ENCODE results near the gene POLDIP2. TPM values are rescaled to one million over a fixed set of nuclear protein-coding genes. Genes with fewer than 3 reads are reported as not detected.

POLDIP2 gene
- total RNA-seq, 2 donors from 2014 or later: 98.9 to 108 TPM

DNA sequence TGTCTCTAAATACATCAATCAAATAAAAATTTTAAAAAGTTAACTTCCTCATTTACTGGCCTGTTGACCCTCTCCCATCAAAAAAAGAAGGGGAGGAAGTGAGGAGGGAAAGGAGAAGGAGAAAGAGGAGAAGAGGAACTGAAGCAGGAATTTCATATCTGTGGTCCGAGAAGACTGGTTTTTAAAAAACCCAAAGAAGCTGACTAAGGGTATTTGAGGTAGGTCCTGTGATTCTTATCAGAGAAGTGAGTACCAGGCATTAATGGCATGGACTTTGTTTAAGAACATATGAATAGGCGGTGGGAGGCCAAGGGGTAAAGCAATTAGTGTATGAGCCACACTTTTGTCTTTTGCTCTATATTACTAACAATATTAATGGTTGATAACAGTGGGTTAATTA is 46.7 kb upstream of the POLDIP2 start:
- H3K36me3 ChIP-seq: peaks cover 12% of the 10 kb centered on the region
- H3K4me3 ChIP-seq: no peak overlapping the region
- peaks cover 0 to 22% of the 10 kb centered on the region in 2 donors for H3K4me1 ChIP-seq
- no peak for DNase-seq (ENCODE audit: low spot score)
- H3K27me3 ChIP-seq: no peaks in the 10 kb centered on the region
- no peak overlapping the region for H3K27ac ChIP-seq
- H3K9me3 ChIP-seq: no peaks in the 10 kb centered on the region
- TF ChIP-seq, protein P1, sequence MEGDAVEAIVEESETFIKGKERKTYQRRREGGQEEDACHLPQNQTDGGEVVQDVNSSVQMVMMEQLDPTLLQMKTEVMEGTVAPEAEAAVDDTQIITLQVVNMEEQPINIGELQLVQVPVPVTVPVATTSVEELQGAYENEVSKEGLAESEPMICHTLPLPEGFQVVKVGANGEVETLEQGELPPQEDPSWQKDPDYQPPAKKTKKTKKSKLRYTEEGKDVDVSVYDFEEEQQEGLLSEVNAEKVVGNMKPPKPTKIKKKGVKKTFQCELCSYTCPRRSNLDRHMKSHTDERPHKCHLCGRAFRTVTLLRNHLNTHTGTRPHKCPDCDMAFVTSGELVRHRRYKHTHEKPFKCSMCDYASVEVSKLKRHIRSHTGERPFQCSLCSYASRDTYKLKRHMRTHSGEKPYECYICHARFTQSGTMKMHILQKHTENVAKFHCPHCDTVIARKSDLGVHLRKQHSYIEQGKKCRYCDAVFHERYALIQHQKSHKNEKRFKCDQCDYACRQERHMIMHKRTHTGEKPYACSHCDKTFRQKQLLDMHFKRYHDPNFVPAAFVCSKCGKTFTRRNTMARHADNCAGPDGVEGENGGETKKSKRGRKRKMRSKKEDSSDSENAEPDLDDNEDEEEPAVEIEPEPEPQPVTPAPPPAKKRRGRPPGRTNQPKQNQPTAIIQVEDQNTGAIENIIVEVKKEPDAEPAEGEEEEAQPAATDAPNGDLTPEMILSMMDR (IDR thresholded peaks at IDR 0.05): no peak

DNA sequence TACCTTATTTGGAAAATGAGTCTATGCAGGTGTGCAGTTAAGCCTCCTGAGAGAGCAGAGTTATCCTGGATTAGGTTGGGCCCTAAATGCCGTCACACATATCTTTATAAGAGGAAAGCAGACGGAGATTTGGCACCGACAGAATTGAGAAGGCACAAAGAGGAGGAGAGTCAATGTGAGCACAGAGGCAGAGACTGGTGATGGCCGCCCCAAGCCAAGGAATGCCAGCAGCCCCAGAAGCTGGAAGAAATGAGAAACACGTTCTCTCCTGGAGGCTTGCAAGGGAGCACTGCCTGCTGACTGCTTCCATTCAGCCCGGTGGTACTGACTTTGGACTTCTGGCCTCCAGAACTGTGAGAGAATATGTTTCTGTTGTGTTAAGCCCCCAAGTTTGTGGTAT is 45.5 kb upstream of the POLDIP2 start:
- no peak overlapping the region for H3K27ac ChIP-seq
- no peak overlapping the region for H3K4me3 ChIP-seq
- no peaks in the 10 kb centered on the region for H3K27me3 ChIP-seq
- peaks cover 0 to 32% of the 10 kb centered on the region in 2 donors for H3K4me1 ChIP-seq
- peaks cover 12% of the 10 kb centered on the region for H3K36me3 ChIP-seq
- H3K9me3 ChIP-seq: no peaks in the 10 kb centered on the region
- DNase-seq (ENCODE audit: low spot score): no peak
- TF ChIP-seq, protein P1 (IDR thresholded peaks at IDR 0.05): no peak

DNA sequence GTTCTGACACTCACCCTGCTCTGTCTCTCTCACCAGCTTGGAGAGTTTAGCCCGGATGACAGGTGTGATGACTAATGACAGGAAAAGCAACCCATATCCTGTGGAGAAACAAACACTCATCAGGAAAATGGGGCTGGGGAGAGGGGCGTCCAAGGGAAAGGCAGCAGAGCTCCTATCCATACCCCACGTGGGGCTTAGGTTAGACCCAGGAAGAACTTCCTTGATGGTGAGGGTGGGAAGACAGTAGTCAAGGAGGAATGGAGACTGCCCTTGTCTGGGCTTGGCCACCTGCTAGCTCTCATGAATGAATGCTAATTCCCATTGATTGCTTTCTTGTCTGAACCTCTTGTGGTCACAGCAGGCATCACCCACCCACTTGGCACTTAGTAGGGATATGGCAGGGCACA is 44.9 kb upstream of the POLDIP2 start:
- Histone ChIP-seq H3K27ac (no peak overlapping the region), H3K4me1 (peaks cover 0 to 35% of the 10 kb centered on the region in 2 donors), H3K36me3 (peaks cover 12% of the 10 kb centered on the region)

DNA sequence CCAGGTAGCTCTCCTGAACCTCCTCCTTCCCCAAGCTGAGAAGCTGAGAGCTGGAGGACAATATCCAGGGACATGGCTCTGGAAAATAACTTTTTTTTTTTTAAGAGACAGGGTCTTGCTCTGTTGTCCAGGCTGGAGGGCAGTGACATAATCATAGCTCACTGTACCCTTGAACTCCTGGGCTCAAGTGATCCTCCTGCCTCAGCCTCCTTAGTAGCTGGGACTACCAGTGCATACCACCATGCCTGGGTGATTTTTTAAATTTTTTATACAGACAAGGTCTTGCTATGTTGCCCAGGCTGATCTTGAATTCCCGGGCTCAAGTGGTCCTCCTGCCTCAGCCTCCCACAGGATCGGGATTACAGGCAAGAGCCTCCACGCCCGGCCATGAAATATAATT is 42.5 kb upstream of the POLDIP2 start:
- no peaks in the 10 kb centered on the region for H3K9me3 ChIP-seq
- no peaks in the 10 kb centered on the region for H3K27me3 ChIP-seq
- H3K36me3 ChIP-seq: peaks cover 12% of the 10 kb centered on the region
- no peak overlapping the region for H3K27ac ChIP-seq
- TF ChIP-seq, protein P1 (IDR thresholded peaks at IDR 0.05): no peak
- peaks cover 0 to 19% of the 10 kb centered on the region in 2 donors for H3K4me1 ChIP-seq
- DNase-seq (ENCODE audit: low spot score): no peak
- H3K4me3 ChIP-seq: no peak overlapping the region

More for the DNA sequence above, 44.9 kb upstream of the POLDIP2 start:
- Histone ChIP-seq H3K9me3 (no peaks in the 10 kb centered on the region), H3K27me3 (no peaks in the 10 kb centered on the region), H3K4me3 (no peak overlapping the region)
- TF ChIP-seq, protein P1 (IDR thresholded peaks at IDR 0.05): no peak
- DNase-seq (ENCODE audit: low spot score): no peak

DNA sequence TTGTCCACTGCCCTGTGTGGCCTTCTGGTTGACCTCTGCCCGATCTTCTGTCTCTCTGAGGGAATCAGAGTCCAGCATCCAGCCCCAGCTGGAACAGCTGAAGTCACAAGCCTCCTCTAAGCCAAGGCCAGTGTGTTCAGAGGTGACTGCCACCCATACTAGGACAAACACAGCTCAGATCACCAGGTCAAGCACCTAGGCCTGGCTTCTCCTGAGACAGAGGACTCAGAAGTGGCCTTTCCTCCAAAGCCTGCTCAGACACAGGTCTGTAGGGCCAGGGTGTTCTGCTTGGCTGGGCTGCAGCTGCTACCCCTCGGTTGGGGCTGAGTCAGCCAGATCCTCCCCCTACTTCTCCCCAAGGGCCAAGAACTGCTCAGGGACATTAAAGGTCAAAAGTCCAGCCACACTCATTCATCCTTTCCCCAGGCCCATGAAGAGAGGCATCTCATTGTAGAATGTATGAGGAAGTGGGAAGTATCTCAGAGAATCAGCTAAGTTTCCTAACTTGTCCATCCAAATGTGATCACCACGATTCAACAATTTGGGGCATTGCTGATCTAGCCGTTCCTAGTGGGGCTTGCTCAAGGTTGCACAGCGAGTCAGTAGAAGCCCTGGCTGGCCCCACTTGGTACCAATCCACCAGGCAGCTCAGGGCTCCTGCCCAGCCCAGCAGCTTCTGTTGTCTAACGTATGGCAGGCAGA is 41.1 kb upstream of the POLDIP2 start:
- Histone ChIP-seq H3K27me3 (no peaks in the 10 kb centered on the region), H3K36me3 (peaks cover 12% of the 10 kb centered on the region), H3K9me3 (no peaks in the 10 kb centered on the region), H3K4me3 (no peak overlapping the region), H3K4me1 (peaks cover 0 to 12% of the 10 kb centered on the region in 2 donors), H3K27ac (no peak overlapping the region)
- no peak for DNase-seq (ENCODE audit: low spot score)
- TF ChIP-seq, protein P1 (IDR thresholded peaks at IDR 0.05): no peak

Data from right atrium auricular region (tissue), 2 donors.